Activated CD8-positive, alpha-beta memory T cell treated with anti-CD3 and anti-CD28 coated beads for 1 hour (primary cell): ENCODE results near the gene KLHL20.
"Not testable (repeated sequence)": the region's sequence is repeated elsewhere in the genome, so short reads cannot be mapped to it uniquely, and the experiment has no call there.

Experiments used
- DNase-seq, 2 donors: peaks; one replicate each; pipeline ENCODE4 v3.0.0-alpha.2; 2020; ENCODE audit warnings: low read depth in 1 of 2; ENCODE audit errors: extremely low read depth in 1 of 2

The KLHL20 gene, protein sequence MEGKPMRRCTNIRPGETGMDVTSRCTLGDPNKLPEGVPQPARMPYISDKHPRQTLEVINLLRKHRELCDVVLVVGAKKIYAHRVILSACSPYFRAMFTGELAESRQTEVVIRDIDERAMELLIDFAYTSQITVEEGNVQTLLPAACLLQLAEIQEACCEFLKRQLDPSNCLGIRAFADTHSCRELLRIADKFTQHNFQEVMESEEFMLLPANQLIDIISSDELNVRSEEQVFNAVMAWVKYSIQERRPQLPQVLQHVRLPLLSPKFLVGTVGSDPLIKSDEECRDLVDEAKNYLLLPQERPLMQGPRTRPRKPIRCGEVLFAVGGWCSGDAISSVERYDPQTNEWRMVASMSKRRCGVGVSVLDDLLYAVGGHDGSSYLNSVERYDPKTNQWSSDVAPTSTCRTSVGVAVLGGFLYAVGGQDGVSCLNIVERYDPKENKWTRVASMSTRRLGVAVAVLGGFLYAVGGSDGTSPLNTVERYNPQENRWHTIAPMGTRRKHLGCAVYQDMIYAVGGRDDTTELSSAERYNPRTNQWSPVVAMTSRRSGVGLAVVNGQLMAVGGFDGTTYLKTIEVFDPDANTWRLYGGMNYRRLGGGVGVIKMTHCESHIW

DNA sequence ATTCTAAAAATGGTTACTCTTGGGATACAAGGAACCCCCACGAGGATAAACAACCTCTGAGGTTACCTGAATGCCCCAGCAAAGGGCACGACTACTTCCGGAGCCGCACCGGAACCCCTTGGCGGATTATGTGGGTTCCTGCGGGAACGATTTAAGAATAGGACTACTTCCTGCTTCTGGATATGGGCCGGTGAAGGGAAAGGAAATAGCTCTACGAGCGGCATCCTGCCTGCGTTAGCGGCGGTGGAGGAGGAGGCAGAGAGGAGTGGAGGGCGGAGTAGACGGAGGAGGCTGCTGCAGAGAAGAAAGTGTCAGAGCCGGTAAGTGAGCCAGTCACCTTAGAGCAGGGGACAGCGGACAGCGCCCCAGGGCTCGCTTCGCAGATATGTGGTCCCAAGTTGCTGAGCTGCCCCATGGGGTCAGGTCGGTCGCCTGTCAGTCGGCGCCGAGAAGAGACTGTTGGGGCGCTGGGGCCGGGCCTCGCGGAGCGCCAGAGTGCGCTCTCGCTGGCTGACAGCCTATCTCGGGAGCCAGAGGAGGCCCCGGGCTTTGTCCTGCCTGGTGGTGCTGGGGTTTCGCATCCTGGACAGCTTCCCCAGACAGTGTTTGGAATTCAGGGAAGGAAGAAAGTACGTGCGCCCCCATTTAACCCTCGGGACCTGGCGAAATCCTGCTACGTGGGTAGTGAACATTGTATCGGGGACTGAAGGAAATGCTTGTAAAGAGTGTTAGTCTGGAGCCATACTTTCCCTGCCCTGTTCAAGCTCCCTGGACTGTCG lies at the start of gene KLHL20:
TSS of gene KLHL20 (plus strand) at position 223 of the 779 bp plus-strand sequence. CDS start 1,063 bp downstream, outside the sequence.
- peak; percentile 58 to 61 for DNase-seq

DNA sequence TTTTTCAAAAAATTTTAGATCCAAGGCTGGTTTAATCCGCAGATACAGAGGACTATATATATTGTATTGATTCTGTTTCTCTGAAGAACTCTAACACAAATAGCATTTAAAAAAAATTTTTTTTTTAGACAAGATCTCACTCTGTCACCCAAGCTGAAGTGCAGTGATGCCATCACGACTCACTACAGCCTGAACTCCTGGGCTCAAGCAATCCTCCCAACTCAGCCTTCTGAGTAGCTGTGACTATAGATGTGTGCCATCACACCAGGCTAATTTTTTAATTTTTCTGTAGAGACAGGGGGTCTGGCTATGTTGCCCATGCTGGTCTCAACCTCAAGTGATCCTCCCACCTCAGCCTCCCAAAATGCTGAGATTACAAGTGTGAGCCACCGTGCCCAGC lies 48.1 kb upstream of the KLHL20 start:
- no peak for DNase-seq

DNA sequence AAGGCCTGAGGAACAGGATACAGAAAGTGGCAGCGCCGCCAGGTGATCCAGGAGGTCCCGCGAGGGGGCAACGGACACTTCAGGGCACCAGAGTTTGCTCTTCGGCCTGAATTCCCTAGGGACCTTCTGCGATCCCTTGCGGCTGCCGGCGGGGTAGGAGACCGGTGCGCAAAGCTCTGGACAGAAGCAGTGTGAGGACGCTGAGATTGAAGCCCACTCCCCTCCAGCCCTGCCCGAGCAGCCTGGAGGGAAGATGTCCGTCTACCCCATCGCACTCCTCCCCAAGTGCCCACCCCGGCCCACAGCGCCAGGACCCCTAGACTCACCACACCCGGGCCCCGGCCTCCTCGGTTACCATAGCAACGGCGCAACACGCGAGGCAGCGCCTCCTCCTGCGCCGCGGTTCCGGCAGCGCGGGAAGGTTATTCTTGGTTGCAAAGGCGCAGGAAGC lies 45.3 kb upstream of the KLHL20 start, which contains the start of gene ANKRD45:
TSS of gene ANKRD45 (minus strand) at position 361 of the 451 bp plus-strand sequence. CDS start 10,433 bp downstream, outside the sequence.
- no peak for DNase-seq

DNA sequence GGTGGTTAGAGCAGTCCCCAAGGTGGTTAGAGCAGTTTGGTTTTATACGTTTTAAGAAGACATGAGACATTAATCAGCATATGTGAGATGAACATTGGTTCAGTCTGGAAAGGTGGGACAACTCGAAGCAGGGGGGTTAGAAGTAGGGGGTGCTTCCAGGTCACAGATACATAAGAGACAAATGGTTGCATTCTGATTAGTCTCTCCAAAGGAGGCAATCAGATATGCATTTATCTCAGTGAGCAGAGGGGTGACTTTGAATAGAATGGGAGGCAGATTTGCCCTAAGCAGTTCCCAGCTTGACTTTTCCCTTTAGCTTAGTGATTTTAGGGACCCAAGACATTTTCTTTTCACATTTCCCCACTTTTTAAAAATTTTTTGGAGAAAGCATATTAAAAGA lies 40.3 kb upstream of the KLHL20 start:
- not testable (repeated sequence) for DNase-seq

DNA sequence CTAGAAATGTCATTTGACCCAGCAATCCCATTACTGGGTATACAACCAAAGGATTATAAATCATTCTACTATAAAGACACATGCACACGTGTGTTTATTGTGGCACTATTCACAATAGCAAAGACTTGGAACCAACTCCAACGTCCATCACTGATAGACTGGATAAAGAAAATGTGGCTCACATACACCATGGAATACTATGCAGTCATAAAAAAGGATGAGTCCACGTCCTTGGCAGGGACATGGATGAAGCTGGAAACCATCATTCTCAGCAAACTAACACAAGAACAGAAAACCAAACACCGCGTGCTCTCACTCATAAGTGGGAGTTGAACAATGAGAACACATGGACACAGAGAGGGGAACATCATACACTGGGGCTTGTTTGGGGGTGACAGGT lies 34.6 kb upstream of the KLHL20 start:
- DNase-seq = not testable (repeated sequence)

DNA sequence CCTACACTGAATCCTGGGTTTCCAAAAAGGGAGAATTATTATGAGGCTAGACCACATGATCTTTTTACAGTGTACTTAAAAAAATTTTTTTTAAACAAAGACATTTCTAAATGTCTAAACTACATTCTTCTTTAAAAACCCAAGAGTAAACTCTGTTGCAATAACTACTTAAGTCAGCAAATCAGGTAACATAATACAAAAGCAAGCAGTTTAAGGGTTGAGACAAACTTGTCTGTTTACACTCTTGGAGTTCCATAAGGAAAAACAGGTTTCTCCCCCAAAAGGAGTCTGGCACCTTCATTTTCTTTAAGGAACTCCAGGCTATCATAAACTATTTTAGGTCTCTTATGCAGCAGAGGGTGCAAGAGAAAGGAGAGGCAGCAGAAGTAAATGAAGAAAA lies 32.6 kb upstream of the KLHL20 start:
- no peak for DNase-seq

DNA sequence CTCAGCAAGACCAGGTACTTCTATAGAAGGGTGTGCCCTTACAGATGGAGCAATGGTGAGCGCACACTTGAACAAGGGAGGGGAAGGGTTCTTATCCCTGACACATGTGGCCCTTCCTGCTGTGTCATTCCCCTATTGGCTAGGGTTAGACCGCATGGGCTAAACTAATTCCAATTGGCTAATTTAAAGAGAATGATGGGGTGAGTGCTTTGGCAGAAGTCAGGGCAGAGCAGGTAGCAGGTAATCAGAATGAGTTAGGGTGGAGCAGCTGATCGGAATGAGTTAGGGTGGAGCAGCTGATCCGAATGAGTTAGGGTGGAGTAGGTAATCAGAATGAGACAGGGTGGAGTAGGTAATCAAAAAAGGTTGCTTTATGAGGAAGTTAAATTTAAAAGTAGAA lies 30.9 kb upstream of the KLHL20 start:
- DNase-seq = not testable (repeated sequence)

DNA sequence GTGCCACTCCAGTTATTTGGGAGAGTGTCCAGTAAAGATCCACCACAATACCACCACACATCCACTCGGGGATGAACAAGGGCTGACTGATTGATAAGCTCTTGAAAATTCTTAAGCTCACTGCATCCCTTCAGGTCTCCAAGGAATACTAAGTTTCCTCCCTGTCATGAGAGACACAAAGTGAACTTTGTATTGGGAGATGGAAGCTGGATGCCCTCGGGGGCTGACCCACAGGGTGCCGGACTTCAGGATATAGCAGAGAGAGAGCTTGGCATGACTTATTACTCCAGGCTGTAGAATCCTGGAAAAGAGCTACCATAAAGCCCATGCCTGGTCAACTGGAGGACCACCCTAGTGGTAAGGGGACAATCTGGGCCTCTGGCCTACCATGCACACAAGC lies 29.7 kb upstream of the KLHL20 start:
- not testable (repeated sequence) for DNase-seq

DNA sequence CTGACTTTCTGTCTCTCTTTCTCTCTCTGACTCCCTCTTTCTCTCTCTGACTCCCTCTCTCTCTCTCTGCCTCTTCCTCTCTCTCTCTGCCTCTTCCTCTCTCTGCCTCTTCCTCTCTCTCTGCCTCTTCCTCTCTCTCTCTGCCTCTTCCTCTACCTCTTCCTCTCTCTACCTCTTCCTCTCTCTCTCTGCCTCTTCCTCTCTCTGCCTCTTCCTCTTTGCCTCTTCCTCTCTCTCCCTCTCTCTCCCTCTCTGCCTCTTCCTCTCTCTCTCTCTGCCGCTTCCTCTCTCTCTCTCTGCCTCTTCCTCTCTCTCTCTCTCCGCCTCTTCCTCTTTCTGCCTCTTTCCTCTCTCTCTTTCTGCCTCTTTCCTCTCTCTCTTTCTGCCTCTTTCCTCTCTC lies 26.5 kb upstream of the KLHL20 start:
- DNase-seq = no peak

DNA sequence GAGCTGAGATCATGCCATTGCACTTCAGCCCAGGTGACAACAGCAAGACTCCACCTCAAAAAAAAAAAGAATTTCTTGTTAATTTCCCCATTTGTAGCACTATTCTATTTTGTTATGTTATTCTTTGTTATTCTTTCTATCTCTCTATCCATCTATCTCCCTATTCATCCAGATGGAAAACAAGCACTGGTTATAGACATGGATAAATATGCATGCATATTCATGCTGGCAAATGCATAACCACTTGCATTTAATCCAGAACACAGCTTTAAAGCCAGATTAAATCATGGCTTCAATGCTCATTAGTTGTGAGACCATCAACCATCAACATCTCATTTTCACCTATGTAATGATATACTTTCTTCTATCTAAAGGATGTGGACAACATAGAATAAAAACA lies 21.5 kb upstream of the KLHL20 start:
- no peak for DNase-seq

DNA sequence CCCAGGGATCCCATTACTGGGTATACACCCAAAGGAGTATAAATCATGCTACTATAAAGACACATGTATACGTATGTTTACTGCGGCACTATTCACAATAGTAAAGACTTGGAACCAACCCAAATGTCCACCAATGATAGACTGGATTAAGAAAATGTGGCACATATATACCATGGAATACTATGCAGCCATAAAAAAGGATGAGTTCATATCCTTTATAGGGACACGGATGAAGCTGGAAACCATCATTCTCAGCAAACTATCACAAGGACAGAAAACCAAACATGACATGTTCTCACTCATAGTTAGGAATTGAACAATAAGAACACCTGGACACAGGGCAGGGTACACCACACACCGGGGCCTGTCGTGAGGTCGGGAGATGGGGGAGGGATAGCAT lies 13.5 kb upstream of the KLHL20 start:
- not testable (repeated sequence) for DNase-seq

DNA sequence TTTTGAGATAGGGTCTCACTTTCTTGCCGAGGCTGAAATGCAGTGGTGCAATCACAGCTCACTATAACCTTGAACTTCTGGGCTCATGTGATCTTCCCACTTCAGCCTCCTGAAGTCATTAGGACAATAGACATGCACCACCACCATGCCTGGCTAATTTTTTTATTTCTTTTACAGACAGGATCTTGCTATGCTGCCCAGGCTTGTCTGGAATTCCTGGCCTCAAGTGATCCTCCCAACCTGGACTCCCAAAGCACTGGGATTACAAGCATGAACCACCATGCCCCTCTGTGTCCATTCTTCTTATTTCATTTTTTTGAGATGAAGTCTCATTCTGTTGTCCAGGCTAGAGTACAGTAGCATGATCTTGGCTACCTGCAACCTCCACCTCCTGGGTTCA lies 12.0 kb upstream of the KLHL20 start:
- DNase-seq = no peak

DNA sequence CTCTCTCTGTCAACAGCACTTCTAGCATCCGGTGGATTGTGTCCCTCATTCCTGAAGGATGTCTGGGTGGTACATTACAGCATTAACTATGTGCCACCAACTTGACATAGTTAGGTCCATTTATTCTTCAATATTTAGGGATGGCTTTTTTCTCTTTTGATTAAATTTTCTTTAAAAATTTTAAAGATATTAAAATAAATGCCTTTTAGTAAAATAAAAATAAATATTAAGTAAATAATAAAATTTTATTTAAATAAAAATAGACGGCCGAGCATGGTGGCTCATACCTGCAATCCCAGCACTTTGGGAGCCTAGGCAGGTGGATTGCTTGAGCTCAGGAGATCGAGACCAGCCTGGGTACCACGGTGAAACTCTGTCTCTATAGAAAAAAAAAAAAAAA lies 9.7 kb upstream of the KLHL20 start:
- no peak for DNase-seq

DNA sequence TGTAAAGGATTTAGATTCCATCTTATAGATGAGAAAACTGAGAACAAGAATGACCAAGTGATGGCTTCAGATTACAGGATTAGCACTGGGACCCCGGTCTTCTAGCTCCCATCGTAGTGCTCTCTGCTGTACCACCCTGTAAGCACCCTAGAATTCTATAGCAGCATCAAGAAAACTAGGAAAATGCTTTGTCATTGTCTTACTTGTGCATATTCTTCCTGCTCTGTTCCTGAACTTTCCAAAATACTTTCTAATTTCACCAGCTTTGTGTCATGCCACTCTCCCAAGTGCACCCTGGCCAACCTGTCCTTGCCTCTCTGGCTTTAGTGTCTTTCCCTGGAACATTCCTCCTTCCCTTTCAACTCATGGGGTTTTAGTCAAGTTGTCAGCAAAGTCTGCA lies 6.0 kb upstream of the KLHL20 start:
- no peak for DNase-seq

DNA sequence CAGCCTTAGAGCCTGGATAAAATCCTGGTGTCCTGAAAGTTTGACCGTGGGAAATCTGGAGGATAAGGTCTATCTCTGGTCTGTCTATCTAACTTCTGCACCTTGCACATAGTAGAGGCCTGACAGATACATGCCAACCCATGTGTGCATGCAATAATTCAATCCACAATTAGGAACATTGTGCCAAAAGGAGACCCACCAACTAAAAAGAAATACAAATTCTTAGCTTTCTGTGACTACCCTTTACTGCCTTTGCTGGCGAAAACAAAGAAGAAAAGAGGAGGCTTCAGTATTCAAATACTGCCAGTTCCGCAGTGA lies 381 bp upstream of the KLHL20 start:
- DNase-seq = no peak

DNA sequence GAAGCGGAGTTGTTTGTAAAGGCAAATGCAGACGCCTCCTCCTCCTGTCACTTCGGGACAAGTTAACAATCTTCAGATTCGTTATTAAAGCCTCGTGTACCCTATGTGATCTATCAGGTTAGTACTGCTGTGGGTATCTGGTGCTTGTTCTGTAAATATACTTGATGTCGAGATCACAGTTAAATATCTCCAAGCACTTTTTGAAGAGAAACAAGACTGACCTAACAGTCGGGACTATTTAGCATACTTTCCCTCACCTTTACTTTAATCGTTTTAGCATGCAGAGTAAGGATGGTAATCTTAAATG lies 710 bp downstream of the KLHL20 start:
- no peak for DNase-seq

DNA sequence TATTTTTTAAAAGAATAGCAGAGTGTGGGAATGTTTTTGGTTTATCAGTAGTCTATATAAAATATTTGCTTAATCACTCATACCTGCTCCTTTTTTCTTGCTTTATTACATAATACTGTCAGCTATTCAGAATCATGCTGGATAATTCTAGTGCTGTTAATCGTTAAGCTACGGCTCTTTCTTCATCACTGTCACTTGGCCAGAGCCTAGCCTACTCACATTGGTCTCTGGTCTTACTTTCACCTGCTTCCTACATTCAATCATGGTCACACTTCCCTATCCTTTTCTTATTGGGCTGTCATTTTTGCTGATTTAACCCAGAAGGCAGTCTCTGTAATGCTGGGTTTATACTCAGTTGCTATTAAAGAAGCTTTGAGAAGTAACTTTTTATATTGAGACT lies 2.5 kb downstream of the KLHL20 start:
- DNase-seq = no peak

DNA sequence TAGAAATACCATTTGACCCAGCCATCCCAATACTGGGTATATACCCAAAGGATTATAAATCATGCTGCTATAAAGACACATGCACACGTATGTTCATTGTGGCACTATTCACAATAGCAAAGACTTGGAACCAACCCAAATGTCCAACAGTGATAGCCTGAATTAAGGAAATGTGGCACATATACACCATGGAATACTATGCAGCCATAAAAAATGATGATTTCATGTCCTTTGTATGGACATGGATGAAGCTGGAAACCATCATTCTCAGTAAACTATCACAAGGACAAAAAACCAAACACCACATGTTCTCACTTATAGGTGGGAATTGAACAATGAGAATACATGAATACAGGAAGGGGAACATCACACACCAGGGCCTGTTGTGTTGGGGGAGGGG lies 16.6 kb downstream of the KLHL20 start:
- not testable (repeated sequence) for DNase-seq

DNA sequence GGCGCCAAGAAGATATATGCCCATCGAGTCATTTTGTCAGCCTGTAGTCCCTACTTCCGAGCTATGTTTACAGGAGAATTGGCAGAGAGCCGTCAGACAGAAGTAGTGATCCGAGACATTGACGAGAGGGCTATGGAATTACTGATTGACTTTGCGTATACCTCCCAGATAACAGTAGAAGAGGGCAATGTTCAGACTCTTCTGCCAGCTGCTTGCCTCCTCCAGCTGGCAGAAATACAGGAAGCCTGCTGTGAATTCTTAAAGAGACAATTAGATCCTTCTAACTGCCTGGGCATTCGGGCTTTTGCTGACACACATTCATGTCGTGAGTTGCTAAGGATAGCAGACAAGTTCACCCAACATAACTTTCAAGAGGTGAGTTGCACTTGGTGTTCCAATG lies 19.1 kb downstream of the KLHL20 start:
- no peak for DNase-seq

DNA sequence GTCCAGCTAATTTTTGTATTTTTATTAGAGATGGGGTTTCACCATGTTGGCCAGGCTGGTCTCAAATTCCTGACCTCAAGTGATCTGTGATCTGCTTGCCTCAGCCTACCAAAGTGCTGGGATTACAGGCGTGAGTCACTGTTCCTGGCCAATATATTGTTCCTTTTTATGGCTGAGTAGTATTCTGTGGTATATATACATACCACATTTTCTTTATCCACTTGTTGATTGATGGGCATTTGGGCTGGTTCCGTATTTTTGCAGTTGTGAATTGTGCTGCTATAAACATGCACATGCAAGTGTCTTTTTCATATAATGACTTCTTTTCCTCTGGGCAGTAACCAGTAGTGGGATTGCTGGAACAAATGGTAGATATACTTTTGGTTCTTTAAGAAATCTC lies 21.3 kb downstream of the KLHL20 start:
- not testable (repeated sequence) for DNase-seq

DNA sequence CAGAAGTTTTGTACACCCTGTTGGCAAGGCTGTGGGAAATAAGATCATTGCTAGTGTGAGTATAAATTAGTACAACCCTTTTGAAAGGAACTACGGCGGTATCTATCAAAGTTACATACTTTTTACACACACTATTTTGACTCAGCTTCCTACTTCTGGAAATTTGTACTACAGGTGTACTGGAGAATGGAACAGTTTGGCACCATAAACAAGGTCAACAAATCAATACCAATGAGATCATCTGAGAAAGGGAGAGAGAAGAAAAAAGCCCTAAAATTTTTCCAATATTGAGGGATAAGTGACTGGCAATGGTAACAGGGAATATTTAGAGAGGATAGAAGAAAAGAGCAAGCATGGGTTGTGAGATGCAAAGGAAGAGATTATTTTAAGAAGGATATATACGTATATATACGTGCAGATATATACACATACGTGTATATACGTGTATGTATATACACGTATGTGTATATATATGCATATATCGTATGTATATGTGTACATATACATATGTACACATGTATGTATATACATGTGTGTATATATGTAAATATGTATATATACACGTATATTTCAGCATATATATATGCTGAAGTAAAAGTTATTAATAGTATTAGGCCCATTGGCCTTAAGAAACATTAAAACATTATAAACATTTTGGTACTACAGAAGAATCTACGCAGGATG lies 27.6 kb downstream of the KLHL20 start:
- DNase-seq = no peak
